Stimulated activated CD4-positive, alpha-beta T cell treated with anti-CD3 and anti-CD28 coated beads, TNF-alpha, amount 100 ng/mL, for 48 hours (primary cell): ENCODE results near the gene HP1BP3.
A peak's percentile ranks its signal among the peaks of the same experiment; 100 is the strongest.
"Not testable (repeated sequence)": the region's sequence is repeated elsewhere in the genome, so short reads cannot be mapped to it uniquely, and the experiment has no call there.

Experiments
- DNase-seq, 3 donors: peaks; one replicate each; pipeline ENCODE4 v3.0.0-alpha.2; 2020; ENCODE audit warnings: low read depth in 3 of 3

The HP1BP3 gene, protein sequence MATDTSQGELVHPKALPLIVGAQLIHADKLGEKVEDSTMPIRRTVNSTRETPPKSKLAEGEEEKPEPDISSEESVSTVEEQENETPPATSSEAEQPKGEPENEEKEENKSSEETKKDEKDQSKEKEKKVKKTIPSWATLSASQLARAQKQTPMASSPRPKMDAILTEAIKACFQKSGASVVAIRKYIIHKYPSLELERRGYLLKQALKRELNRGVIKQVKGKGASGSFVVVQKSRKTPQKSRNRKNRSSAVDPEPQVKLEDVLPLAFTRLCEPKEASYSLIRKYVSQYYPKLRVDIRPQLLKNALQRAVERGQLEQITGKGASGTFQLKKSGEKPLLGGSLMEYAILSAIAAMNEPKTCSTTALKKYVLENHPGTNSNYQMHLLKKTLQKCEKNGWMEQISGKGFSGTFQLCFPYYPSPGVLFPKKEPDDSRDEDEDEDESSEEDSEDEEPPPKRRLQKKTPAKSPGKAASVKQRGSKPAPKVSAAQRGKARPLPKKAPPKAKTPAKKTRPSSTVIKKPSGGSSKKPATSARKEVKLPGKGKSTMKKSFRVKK

DNA sequence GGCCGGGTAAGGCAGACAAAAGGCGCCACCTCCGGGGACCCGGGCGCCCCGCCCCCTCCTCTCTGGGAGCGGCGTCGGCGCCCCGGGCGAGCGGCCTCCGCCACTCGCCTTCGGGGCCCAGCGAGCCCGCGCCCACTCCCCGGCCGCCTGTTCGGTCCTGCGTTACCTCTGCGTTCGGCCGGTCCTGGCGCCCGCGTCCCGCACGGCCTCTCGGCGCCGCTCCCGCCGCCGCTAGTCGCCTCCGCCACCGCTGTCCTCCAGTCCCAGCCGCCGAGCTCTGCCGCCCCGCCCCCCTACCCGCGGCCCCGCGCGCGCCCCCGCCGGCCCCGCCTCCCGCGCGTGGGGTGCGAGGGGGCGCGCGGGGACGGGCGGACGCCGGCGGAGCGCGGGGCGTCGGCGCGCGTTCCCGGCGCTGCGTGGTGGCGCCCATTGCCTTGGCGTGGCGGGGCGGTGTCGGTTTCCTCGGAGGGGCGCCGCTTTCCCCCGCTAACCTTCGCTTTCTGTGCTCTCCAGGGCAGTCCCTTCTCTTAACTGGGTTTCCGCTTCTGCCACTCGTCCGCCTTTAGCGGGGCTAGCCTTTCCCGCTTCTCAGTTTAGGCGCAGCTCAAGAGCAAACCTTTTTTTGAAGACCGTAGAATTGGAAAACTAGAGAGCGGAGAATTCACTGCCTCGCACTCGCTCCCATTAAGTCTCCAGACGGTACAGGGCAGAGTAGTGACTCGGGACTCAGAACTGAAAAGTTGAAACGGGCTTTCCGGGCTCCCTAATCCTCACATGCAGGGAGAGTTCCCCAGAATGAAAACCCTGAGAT is at the start of gene HP1BP3:
Gene HP1BP3, minus strand, starts transcription at position 279 of the 811 bp plus-strand sequence. CDS start 6,867 bp downstream, outside the sequence.
- peak; percentile 59 to 74 (median 63) for DNase-seq

DNA sequence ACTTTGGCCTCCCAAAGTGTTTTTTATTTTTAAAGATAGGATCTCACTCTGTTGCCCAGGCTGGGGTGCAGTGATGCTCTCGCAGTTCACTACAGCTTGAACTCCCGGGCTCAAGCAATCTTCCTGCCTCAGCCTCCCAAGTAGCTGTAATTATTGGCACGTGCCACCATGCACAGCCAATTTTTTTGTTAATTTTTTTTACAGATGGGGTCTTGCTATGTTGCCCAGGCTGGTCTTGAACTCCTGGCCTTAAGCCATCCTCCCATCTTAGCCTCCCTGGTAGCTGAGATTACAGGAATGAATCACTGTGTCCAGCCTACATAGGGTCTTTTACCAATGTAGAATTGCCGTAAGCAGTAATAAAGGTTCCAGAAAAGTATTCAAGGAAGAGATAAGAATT is 49.1 kb upstream of the HP1BP3 start:
- DNase-seq = no peak

DNA sequence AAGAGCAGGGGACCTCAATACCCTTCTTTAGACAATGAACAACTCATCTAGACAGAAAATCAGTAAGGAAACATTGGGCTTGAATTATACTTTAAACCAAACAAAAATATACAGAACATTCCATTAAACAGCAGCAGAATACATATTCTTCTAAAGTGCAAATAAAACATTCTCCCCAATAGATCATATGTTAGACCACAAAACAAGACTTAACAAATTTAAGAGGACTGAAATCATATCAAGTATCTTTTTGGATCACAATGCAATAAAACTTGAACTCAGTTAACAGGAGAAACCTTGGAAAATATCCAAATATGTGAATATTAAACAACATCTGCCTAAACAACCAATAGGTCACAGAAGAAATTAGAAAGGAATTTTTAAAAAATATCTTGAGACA is 47.7 kb upstream of the HP1BP3 start:
- DNase-seq = no peak

- no peak for DNase-seq
Observed at GRCh38 chr1:20834192-20834591, 47.1 kb upstream of the HP1BP3 start.

DNA sequence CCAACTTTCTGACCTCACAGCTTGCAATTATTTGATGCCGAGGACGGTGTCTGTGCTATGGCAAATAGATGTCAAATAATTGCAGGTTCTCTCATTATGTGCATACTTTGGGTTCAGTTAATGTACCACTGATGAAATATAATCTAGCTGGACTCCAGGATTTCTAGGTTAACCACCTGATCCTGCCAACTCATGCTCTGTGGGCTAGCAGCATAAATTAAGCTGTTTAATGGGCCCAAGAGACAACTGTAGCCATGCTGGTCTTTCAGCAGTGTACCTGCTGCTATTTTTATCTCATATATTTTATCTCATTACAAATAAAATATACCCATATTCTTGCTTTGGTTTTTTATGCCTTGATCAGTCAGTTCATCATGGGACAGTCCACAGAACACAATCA is 43.3 kb upstream of the HP1BP3 start:
- no peak for DNase-seq

DNA sequence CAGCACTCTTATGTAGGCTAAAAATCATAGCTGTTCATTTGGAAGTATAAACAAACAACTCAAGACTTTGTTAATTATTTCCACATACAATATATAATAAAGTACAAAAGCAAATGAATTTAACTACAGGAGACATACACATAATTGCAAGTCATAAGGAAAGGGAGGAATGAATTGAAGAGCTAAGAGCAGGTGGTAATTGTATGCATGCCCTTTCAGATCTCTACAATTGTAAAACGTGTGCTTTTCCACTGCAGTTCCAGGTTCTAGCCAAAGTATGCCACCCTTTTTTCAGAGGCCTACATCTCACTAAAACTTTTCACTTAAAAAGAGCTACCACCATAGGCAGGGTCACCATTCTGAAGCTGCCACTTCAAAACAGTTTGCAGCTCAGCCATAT is 42.8 kb upstream of the HP1BP3 start:
- no peak for DNase-seq

DNA sequence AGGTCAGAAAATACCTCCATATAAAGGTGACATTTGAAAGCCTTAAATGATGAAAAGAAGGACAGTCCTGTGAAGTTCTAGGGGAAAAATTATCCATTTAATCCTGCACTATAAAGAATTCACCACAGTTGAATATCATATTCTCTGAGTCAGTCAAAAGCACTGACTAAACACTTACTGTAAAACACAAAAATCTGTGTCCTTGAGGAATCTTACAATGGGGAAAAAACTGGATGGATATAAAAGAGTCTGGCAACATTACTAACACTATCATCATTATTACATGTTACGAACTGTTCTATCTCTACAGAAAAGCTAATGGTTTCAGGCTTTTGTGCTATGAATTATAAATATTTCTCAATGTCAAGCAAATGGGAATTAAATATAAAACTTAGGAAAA is 42.4 kb upstream of the HP1BP3 start:
- DNase-seq = no peak

DNA sequence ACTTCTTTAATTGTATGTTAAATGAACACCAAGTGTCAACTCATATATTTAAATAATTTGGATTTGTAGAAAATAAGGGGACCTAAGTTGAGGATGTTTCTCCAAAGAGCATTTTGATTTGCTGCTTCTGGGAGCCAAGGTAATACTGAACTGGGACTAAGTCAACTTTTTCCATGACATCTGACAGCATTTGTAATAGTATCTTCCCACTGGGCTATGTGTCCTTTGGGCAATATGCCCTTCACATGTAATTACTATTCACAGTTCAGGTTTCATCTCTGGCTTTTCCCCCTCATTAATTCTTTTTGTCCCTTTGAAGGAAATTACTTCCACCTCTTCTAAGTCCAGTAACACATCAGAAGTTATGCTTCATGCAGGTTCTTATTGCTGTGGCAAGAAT is 36.7 kb upstream of the HP1BP3 start:
- DNase-seq = no peak

DNA sequence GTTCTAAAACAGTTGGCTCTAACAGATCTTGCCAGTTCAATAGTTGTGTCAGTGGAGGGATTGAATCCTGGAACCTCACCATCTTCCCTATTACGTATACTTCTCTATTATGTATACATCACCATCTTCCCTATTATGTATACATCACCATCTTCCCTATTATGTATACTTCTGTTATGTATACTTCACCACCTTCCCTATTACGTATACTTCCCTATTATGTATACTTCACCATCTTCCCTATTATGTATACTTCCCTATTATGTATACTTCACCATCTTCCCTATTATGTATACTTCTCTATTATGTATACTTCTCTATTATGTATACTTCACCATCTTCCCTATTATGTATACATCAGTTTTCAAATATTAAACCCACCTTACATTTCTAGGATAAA is 34.4 kb upstream of the HP1BP3 start:
- DNase-seq = no peak

DNA sequence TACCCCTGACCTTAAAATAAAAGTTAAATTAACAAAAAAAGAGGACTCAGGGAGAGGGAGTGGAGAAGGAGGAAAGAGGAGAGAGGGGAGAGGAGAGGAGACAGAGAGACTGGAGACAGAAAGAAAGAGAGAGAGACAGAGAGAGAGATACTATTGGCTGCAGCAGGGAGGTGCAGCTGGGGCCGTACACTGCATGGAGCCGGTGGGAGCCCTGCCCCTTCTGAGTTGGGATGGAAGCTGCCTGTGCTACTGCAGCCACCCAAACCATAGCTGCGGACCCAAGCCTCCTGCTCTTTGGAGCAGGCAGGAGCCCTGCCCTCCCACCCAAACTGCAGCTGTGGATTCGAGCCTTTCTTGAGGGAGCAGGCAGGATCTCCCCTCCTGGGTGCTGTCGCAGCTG is 32.7 kb upstream of the HP1BP3 start:
- DNase-seq = no peak

- no peak for DNase-seq
Observed at GRCh38 chr1:20814534-20814871, 27.4 kb upstream of the HP1BP3 start.

GRCh38 chr1:20811916-20812315 is 24.8 kb upstream of the HP1BP3 start:
- no peak for DNase-seq

- no peak for DNase-seq
Observed at GRCh38 chr1:20793236-20793635, 6.1 kb upstream of the HP1BP3 start.

DNA sequence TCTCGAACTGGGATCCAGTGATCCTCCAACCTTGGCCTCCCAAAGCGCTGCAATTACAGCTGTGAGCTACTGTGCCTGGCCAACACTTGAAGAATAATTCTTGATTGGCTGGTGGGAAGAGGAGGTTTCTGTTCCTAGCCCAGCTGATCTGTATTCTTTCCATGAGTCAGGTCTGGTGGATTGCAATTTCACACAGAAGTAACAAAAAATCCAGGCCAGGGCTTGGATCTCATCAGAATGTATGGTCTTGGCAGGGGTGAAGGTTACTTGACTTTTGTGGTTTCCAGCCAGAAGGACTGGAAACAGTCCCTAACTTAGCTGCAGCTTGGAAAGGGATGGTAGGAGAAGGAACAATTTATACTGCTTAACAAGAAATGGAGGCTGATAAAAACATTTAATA is 5.1 kb upstream of the HP1BP3 start:
- DNase-seq = no peak

DNA sequence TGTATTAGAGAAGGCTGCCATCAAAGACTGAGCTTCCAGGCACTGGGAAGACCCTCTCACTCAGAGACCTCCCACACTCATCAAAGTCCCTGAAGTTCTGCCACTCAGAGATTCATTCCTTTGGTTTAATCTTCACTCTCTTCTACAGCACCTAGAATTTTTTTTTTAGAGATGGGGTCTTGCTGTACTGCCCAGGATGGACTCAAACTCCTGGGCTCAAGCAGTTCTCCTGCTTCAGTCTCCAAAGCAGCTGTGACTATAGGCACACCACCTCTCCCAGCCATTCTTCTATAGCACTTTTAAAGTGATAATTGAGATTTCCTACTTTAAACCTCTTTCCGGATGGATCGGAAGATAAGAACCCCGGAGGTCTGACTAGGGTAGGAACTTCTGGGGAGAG is 3.7 kb upstream of the HP1BP3 start:
- DNase-seq = no peak

DNA sequence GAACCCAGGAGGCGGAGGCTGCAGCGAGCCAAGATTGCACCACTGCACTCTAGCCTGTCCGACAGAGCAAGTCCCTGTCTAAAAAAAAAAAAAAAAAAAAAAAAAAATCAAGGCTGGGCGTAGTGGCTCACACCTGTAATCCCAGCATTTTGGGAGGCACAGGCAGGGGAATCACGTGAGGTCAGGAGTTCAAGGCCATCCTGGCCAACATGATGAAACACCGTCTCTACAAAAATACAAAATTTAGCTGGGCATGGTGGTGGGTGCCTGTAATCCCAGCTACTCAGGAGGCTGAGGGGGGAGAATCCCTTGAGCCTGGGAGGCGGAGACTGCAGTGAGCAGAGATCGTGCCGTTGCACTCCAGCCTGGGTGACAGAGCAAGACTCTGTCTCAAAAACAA is 2.5 kb upstream of the HP1BP3 start:
- DNase-seq = not testable (repeated sequence)

- DNase-seq = no peak
Observed at GRCh38 chr1:20787840-20788795, 1.0 kb upstream of the HP1BP3 start.

DNA sequence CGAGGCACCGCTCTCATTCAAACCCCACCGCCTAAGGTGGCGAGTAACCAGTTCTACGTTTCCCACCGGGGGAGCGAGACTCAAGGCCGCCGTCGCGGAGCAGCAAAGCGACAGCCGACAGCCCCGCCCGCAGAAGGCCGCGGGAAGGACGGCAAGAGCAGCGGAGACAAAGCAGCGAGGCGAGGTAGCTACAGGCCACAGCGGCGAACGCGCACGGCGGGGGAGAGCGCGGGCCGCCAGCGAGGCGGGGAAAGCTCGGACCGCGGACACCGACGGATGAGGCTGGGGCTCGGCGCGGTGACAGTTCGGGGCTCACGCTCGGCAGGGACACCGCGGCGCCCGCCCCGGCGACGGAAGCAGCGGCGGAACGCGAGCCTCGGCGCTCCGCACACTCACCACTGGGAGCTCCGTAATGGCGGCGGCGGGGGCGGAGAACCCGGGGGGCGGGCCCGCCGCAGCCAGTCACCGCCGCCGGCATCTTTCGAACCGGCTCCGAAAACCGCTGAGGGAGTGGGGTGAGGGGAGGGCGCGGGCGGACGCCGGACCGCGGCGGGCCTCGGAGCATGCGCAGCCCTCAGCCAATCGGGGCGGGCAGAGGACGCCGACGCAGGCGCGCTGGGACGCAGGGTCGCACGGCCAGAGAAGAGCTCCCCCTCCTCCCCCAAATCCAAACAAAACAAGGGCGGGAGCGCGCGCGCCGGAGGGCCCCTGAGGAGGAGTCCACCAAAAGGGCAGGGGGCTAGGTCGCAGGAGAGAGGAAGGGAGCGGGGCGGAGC is 666 bp downstream of the HP1BP3 start:
- peak; percentile 91 to 96 (median 93) for DNase-seq

DNA sequence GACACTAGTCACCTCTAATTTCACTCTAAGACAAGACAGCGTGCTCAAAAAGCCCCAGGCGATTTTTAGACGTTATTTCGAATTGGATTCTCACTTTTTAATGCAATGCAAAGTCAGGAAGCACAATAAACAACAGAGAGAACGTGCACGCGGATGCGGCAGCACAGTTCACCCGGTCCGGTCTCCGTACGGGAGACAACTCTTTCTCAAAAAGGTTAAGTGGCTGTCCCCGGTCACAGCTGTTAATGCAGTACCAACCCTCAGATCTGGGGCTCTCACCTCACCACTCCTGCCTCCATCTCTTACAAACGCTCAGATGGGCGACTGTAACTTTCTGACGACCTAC is 1.2 kb downstream of the HP1BP3 start:
- peak in 2 of 3 donors; percentile 3 to 18 for DNase-seq

GRCh38 chr1:20775700-20776099 is 11.4 kb downstream of the HP1BP3 start:
- DNase-seq = no peak

GRCh38 chr1:20771780-20772179 is 15.3 kb downstream of the HP1BP3 start:
- no peak for DNase-seq
